ENCODE data around the gene CSRP1.

GRCh38 chr1:201481761-201482493, 25.0 kb downstream of the CSRP1 start:
- TF ChIP-seq ZSCAN20 (CRISPR knock-in tag; IDR thresholded peaks at IDR 0.05) (no peak), JUN (IDR thresholded peaks at IDR 0.05) (peak in 1 of 2 experiments; percentile 62; a peak in 2 of 5 replicates), CTCF (IDR thresholded peaks at IDR 0.05) (peak; percentile 93), RAD21 (conservative IDR thresholded peaks at IDR 0.05 in 1 of 2, IDR thresholded peaks at IDR 0.05 in 1 of 2) (peak; percentile 97 to 98), ESRRA (IDR thresholded peaks at IDR 0.05; ENCODE audit: borderline replicate concordance, low read length) (no peak), POLR2A (IDR thresholded peaks at IDR 0.05; ENCODE audit: low read length) (no peak), NFE2L2 (conservative IDR thresholded peaks at IDR 0.05; ENCODE audit: low read length) (no peak), RNF2 (IDR thresholded peaks at IDR 0.05; ENCODE audit: borderline replicate concordance, low read depth) (no peak), BCL3 (IDR thresholded peaks at IDR 0.05) (no peak), GATA3 (IDR thresholded peaks at IDR 0.05; ENCODE audit: borderline replicate concordance) (no peak), SMC3 (IDR thresholded peaks at IDR 0.05) (peak; percentile 96), RCOR1 (IDR thresholded peaks at IDR 0.05; ENCODE audit: low read depth, low read length) (no peak)
- TF ChIP-seq, protein P1, sequence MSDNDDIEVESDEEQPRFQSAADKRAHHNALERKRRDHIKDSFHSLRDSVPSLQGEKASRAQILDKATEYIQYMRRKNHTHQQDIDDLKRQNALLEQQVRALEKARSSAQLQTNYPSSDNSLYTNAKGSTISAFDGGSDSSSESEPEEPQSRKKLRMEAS (IDR thresholded peaks at IDR 0.05), result peak; percentile 40; the same call in 1 of the 2 replicates
